HEK293 (cell line): ENCODE data around the gene PACSIN2.
A peak's percentile ranks its signal among the peaks of the same experiment; 100 is the strongest.
"Not testable (repeated sequence)": the region's sequence is repeated elsewhere in the genome, so short reads cannot be mapped to it uniquely, and the experiment has no call there.

Experiments used
- CTCF ChIA-PET: fragments of 350-600 bp; formaldehyde crosslinking; extraction: SDS; loops from one replicate; lab custom pipeline; 2021; ENCODE audit warnings: antibody characterized with exemption; lab: Yijun Ruan, JAX
- POLR2A ChIA-PET: fragments of 300-600 bp; formaldehyde crosslinking; extraction: SDS; loops from one replicate; lab custom pipeline; 2020; ENCODE audit warnings: antibody characterized with exemption, inconsistent platforms; lab: Yijun Ruan, JAX
- H3K27ac ChIP-seq: fragments of 200-500 bp; sonication (Bioruptor generic); 2 replicates; pipeline ENCODE4 v1.5.1; 2014; ENCODE audit warnings: low read depth, low read length, control low read depth, inconsistent platforms; ENCODE audit errors: extremely low read depth
- H3K36me3 ChIP-seq, 2 experiments: fragments of 200-500 bp in 1 of 2; sonication (Bioruptor generic) in 1 of 2; 1 replicate in 1 of 2; 2 replicates in 1 of 2; pipeline ENCODE4 v1.5.1; 2014 to 2017; ENCODE audit warnings: inconsistent platforms in 2 of 2, low read length in 2 of 2; ENCODE audit not compliant: control insufficient read depth in 2 of 2, insufficient read depth in 1 of 2
- H3K4me1 ChIP-seq: fragments of 200-500 bp; sonication (Bioruptor generic); 2 replicates; pipeline ENCODE4 v1.5.1; 2014; ENCODE audit warnings: mild to moderate bottlenecking, low read length, inconsistent platforms; ENCODE audit not compliant: control insufficient read depth, insufficient read depth
- H3K4me3 ChIP-seq: 2 replicates; pipeline ENCODE4 v1.5.1; 2011; ENCODE audit warnings: low read depth, mild to moderate bottlenecking, control low read depth, low read length, moderate library complexity
- H3K9me3 ChIP-seq: fragments of 200-500 bp; sonication (Bioruptor generic); 2 replicates; pipeline ENCODE4 v1.5.1; 2014; ENCODE audit warnings: low read depth, low read length, inconsistent platforms; ENCODE audit not compliant: control insufficient read depth, insufficient read depth
- GLIS1 ChIP-seq: fragments of 450-650 bp; formaldehyde crosslinking; IDR thresholded peaks from 2 replicates; pipeline ENCODE4 v1.5.1; 2016; ENCODE audit warnings: missing biosample characterization, missing genetic modification characterization
- HOXD13 ChIP-seq: sonication (generic); formaldehyde crosslinking; IDR thresholded peaks from 2 replicates; pipeline ENCODE4 v1.8.0; 2022; ENCODE audit warnings: missing genetic modification reagents, borderline replicate concordance
- OVOL3 ChIP-seq: fragments of 450-650 bp; formaldehyde crosslinking; IDR thresholded peaks from 2 replicates; pipeline ENCODE4 v1.5.1; 2016; ENCODE audit warnings: missing biosample characterization, missing genetic modification characterization
- TCF7L2 ChIP-seq: IDR thresholded peaks from 2 replicates; pipeline ENCODE4 v1.6.1; 2011; ENCODE audit warnings: low read depth, mild to moderate bottlenecking, inconsistent platforms, low read length, moderate library complexity, borderline replicate concordance
- ZBTB44 ChIP-seq: fragments of 450-650 bp; IDR thresholded peaks from 2 replicates; pipeline ENCODE4 v1.5.1; 2018; ENCODE audit warnings: missing biosample characterization, mild to moderate bottlenecking, missing genetic modification characterization
- ZBTB48 ChIP-seq: fragments of 450-650 bp; formaldehyde crosslinking; IDR thresholded peaks from 2 replicates; pipeline ENCODE4 v1.5.1; 2016; ENCODE audit warnings: missing biosample characterization, missing genetic modification characterization
- ZEB2 ChIP-seq: fragments of 450-650 bp; formaldehyde crosslinking; IDR thresholded peaks from 2 replicates; pipeline ENCODE4 v1.5.1; 2016; ENCODE audit warnings: missing biosample characterization, missing genetic modification characterization
- ZFHX2 ChIP-seq: fragments of 450-650 bp; formaldehyde crosslinking; conservative IDR thresholded peaks from 2 replicates; pipeline ENCODE4 v1.5.1; 2016; ENCODE audit warnings: missing biosample characterization, missing genetic modification characterization
- ZNF10 ChIP-seq: fragments of 450-650 bp; formaldehyde crosslinking; IDR thresholded peaks from 2 replicates; pipeline ENCODE4 v1.5.1; 2017; ENCODE audit warnings: missing biosample characterization, missing genetic modification characterization
- ZNF121 ChIP-seq: fragments of 450-650 bp; formaldehyde crosslinking; IDR thresholded peaks from 2 replicates; pipeline ENCODE4 v1.5.1; 2016; ENCODE audit warnings: missing biosample characterization, missing genetic modification characterization
- ZNF26 ChIP-seq: fragments of 450-650 bp; formaldehyde crosslinking; IDR thresholded peaks from 2 replicates; pipeline ENCODE4 v1.5.1; 2016; ENCODE audit warnings: missing biosample characterization, missing genetic modification characterization
- ZNF366 ChIP-seq: fragments of 450-650 bp; formaldehyde crosslinking; conservative IDR thresholded peaks from 2 replicates; pipeline ENCODE4 v1.5.1; 2016; ENCODE audit warnings: missing biosample characterization, missing genetic modification characterization
- ZNF549 ChIP-seq: fragments of 450-650 bp; IDR thresholded peaks from 2 replicates; pipeline ENCODE4 v1.5.1; 2018; ENCODE audit warnings: missing biosample characterization, missing genetic modification characterization, mild to moderate bottlenecking, inconsistent platforms, moderate library complexity
- ZNF560 ChIP-seq: fragments of 450-650 bp; formaldehyde crosslinking; IDR thresholded peaks from 2 replicates; pipeline ENCODE4 v1.5.1; 2017; ENCODE audit warnings: missing biosample characterization, missing genetic modification characterization, borderline replicate concordance
- ZNF600 ChIP-seq: fragments of 450-650 bp; formaldehyde crosslinking; IDR thresholded peaks from 2 replicates; pipeline ENCODE4 v1.5.1; 2016; ENCODE audit warnings: missing biosample characterization, missing genetic modification characterization
- ZNF621 ChIP-seq: fragments of 450-650 bp; formaldehyde crosslinking; IDR thresholded peaks from 2 replicates; pipeline ENCODE4 v1.5.1; 2017; ENCODE audit warnings: missing biosample characterization, missing genetic modification characterization
- ZNF747 ChIP-seq: fragments of 450-650 bp; formaldehyde crosslinking; IDR thresholded peaks from 2 replicates; pipeline ENCODE4 v1.5.1; 2016; ENCODE audit warnings: missing biosample characterization, missing genetic modification characterization
- ZNF76 ChIP-seq: fragments of 450-650 bp; formaldehyde crosslinking; IDR thresholded peaks from 2 replicates; pipeline ENCODE4; 2016; ENCODE audit warnings: low read depth, missing biosample characterization, missing genetic modification characterization, borderline replicate concordance
- ZNF777 ChIP-seq: fragments of 450-650 bp; formaldehyde crosslinking; IDR thresholded peaks from 2 replicates; pipeline ENCODE4 v1.5.1; 2017; ENCODE audit warnings: missing biosample characterization, missing genetic modification characterization, borderline replicate concordance
- ZSCAN30 ChIP-seq: fragments of 450-650 bp; IDR thresholded peaks from 2 replicates; pipeline ENCODE4 v1.5.1; 2018; ENCODE audit warnings: missing biosample characterization, mild to moderate bottlenecking, missing genetic modification characterization, moderate library complexity

PACSIN2 gene

GRCh38 chr22:42925598-42925997 lies 89.4 kb downstream of the PACSIN2 start:
- POLR2A ChIA-PET, result interaction anchor here (0.8 to 1.3 kb wide), 2 partner anchors 12 to 87 kb away, joined by 3 to 7 read pairs; no protein-coding TSS in a partner anchor
- H3K27ac ChIP-seq, result no peak overlapping the region

GRCh38 chr22:42925031-42925430 lies 89.9 kb downstream of the PACSIN2 start:
- H3K27ac ChIP-seq, H3K36me3 ChIP-seq, H3K4me1 ChIP-seq, H3K4me3 ChIP-seq, H3K9me3 ChIP-seq: not testable (repeated sequence)
- CTCF ChIA-PET, result interaction anchor here (0.6 to 1.2 kb wide), 2 partner anchors 9 to 14 kb away, joined by 3 to 7 read pairs; no protein-coding TSS in a partner anchor
- POLR2A ChIA-PET, result interaction anchor here (0.9 to 1.3 kb wide), 2 partner anchors 88 to 90 kb away, joined by 3 to 7 read pairs; partner anchors contain the start of gene PACSIN2

More at GRCh38 chr22:42925598-42925997, 89.4 kb downstream of the PACSIN2 start:
- Histone ChIP-seq H3K4me3 (no peak overlapping the region), H3K4me1 (peaks cover 9% of the 10 kb centered on the region), H3K36me3 (no peaks in the 10 kb centered on the region; a peak in 1 of 3 replicates), H3K9me3 (no peaks in the 10 kb centered on the region)
- TF ChIP-seq ZFHX2 (tag by site-specific recombination) (no peak), ZNF26 (tag by site-specific recombination) (no peak), GLIS1 (tag by site-specific recombination) (peak; percentile 42)
- CTCF ChIA-PET, result interaction anchor here (0.6 to 1.2 kb wide), 3 partner anchors 9 to 74 kb away, joined by 3 to 7 read pairs (median 3); no protein-coding TSS in a partner anchor

- no peak overlapping the region for H3K4me3 ChIP-seq
- no peak overlapping the region for H3K27ac ChIP-seq
- no peak for TF ChIP-seq ZNF26 (tag by site-specific recombination)
- no peak for TF ChIP-seq ZNF549
- no peak for TF ChIP-seq ZNF600 (tag by site-specific recombination)
- TF ChIP-seq ZEB2 (tag by site-specific recombination), result no peak
- no peak for TF ChIP-seq ZNF777 (tag by site-specific recombination)
- TF ChIP-seq ZNF76 (tag by site-specific recombination), result no peak
- TF ChIP-seq ZNF560 (tag by site-specific recombination), result no peak
- no peaks in the 10 kb centered on the region; a peak in 1 of 3 replicates for H3K36me3 ChIP-seq
- ChIA-PET CTCF (interaction anchor here (0.6 kb wide), 2 partner anchors 13 to 271 kb away, joined by 3 read pairs; no protein-coding TSS in a partner anchor), POLR2A (interaction anchor here (0.6 to 0.9 kb wide), 2 partner anchors 91 to 217 kb away, joined by 3 read pairs; partner anchors contain the start of gene PACSIN2)
- H3K9me3 ChIP-seq, result no peaks in the 10 kb centered on the region
- peaks cover 9% of the 10 kb centered on the region for H3K4me1 ChIP-seq
These were observed 90.5 kb downstream of the PACSIN2 start for GRCh38 chr22:42924436-42924835.

- Histone ChIP-seq H3K4me3 (no peak overlapping the region), H3K9me3 (no peaks in the 10 kb centered on the region), H3K36me3 (no peaks in the 10 kb centered on the region; a peak in 1 of 3 replicates), H3K27ac (no peak overlapping the region), H3K4me1 (peaks cover 12% of the 10 kb centered on the region)
- ChIA-PET CTCF (interaction anchor here (0.9 to 1.0 kb wide), 3 partner anchors 13 to 138 kb away, joined by 3 to 4 read pairs (median 3); no protein-coding TSS in a partner anchor), POLR2A (interaction anchor here (1.1 to 1.5 kb wide), 2 partner anchors 37 to 92 kb away, joined by 3 to 4 read pairs; no protein-coding TSS in a partner anchor)
- TF ChIP-seq ZNF121 (no peak), ZBTB48 (tag by site-specific recombination) (no peak), ZSCAN30 (tag by site-specific recombination) (no peak), ZBTB44 (tag by site-specific recombination) (no peak), ZNF747 (tag by site-specific recombination) (no peak), ZNF621 (tag by site-specific recombination) (no peak), HOXD13 (CRISPR knock-in tag) (no peak), ZNF366 (tag by site-specific recombination) (no peak), ZNF10 (no peak), OVOL3 (tag by site-specific recombination) (no peak), TCF7L2 (no peak)
These were observed 92.4 kb downstream of the PACSIN2 start for GRCh38 chr22:42922374-42923191.
